GM12874 (cell line): ENCODE data around the gene KIDINS220.

ENCODE experiments used
- CTCF ChIP-seq: IDR thresholded peaks from 2 replicates; pipeline ENCODE4 v1.5.1; 2011; ENCODE audit warnings: low read depth, mild to moderate bottlenecking, control low read depth, low read length, moderate library complexity; ENCODE audit not compliant: insufficient read depth

The KIDINS220 gene

DNA sequence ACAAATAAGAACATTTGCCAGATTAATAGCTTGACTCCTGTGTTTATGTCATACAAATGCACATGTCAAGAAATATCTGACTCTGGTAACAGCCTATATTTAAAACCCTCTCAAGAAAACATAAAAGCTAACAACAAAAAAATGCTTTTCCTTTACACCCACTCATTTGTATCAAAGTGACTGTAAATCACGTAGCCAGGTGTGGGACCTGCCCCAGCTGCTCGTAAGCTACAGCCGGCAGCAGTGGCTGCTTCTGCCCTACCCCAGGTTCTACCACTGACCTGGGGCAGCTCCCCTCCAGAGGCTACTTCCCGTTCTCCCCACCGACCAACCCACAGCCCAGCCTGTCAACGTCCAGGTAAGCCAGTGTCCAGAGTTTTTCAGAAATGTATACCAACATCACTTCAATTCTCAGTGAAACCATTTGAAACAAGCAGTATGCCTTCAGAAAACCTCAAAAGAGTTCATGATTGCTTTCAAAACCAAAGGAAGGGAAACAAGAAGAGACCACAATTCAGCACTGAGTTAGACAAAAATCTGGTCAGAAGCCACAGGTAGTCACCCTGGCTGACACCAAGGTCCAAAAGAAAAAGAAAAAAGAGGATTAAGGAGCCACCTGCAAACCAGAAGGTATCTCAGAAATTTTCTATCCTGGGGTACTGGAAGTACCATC, 40.4 kb downstream of the KIDINS220 start:
- TF ChIP-seq CTCF = no peak

- TF ChIP-seq CTCF = no peak
Observed at GRCh38 chr2:8796315-8796848, 41.0 kb downstream of the KIDINS220 start.

GRCh38 chr2:8794923-8795825, 42.2 kb downstream of the KIDINS220 start:
- no peak for TF ChIP-seq CTCF

GRCh38 chr2:8790739-8791162, 46.7 kb downstream of the KIDINS220 start:
- no peak for TF ChIP-seq CTCF

GRCh38 chr2:8786463-8786862, 51.0 kb downstream of the KIDINS220 start:
- no peak for TF ChIP-seq CTCF

DNA sequence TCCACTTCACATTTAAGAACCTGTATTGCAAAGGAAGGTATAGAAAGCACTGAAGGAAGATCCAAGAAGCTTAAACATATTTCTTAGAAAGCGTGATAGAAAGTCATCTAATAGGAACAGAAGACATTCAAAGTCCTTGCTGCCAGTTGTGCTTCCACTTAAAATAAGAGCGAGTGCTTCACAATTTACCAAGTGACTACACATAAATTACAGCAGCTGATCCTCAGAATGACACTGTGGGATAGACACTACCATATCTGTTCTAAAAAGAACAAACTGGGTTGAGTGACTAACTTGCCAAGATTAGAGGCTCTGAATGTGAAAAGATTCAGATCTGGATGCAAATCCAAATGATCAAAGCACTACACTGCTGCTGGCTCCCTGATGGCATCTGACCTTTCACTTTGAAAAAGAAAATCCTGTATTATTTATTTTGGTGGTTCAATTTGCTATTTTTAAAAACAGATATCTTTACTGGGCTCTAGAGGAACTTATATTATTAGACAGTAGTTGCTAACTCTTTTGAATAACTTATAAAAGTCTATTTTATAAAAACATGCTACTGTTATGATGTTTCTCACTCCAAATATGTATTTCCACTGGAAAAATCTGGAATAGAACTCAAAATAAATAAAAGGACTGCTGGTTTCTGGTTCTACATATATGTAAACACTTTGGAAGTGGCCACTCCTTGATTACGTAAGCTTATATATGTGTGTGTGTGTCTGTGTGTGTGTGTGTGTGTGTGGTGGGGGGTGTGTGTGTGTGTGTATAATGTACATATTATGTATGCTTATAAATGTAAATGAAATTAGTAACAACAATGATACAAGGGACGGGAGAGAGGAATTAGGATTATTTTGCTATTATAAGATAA, 57.4 kb downstream of the KIDINS220 start:
- TF ChIP-seq CTCF = no peak
